ENCODE results near the gene WDR44. TPM values are rescaled to one million over a fixed set of nuclear protein-coding genes. Genes with fewer than 3 reads are reported as not detected.
A peak's percentile ranks its signal among the peaks of the same experiment; 100 is the strongest.

WDR44 gene
- total RNA-seq, 1 donor from 2014 or later: 19.3 TPM

GRCh38 chrX:118329175-118329574 is 16.7 kb upstream of the WDR44 start:
- no peaks in the 10 kb centered on the region for H3K36me3 Mint-ChIP-seq (ENCODE audit: low read depth)
- no peaks in the 10 kb centered on the region for H3K9me3 Mint-ChIP-seq (ENCODE audit: low read depth)
- TF ChIP-seq CTCF (IDR thresholded peaks at IDR 0.05): no peak
- peaks cover 6% of the 10 kb centered on the region for H3K27me3 Mint-ChIP-seq (ENCODE audit: low read depth)
- H3K4me1 Mint-ChIP-seq (ENCODE audit: low read depth): no peaks in the 10 kb centered on the region
- no peak overlapping the region for H3K27ac Mint-ChIP-seq (ENCODE audit: unreplicated experiment)
- no peak overlapping the region for H3K4me3 Mint-ChIP-seq (ENCODE audit: unreplicated experiment)
- no peak for DNase-seq (ENCODE audit: low spot score)

GRCh38 chrX:118337687-118338086 is 8.2 kb upstream of the WDR44 start:
- no peak for DNase-seq (ENCODE audit: low spot score)
- TF ChIP-seq CTCF (IDR thresholded peaks at IDR 0.05): no peak
- no peaks in the 10 kb centered on the region for H3K9me3 Mint-ChIP-seq (ENCODE audit: low read depth)
- H3K4me1 Mint-ChIP-seq (ENCODE audit: low read depth): no peaks in the 10 kb centered on the region
- H3K36me3 Mint-ChIP-seq (ENCODE audit: low read depth): no peaks in the 10 kb centered on the region
- H3K27me3 Mint-ChIP-seq (ENCODE audit: low read depth): peaks cover 1% of the 10 kb centered on the region
- H3K4me3 Mint-ChIP-seq (ENCODE audit: unreplicated experiment): no peak overlapping the region
- no peak overlapping the region for H3K27ac Mint-ChIP-seq (ENCODE audit: unreplicated experiment)

GRCh38 chrX:118338930-118339329 is 7.0 kb upstream of the WDR44 start:
- Mint-ChIP-seq H3K36me3 (ENCODE audit: low read depth) (no peaks in the 10 kb centered on the region), H3K27ac (ENCODE audit: unreplicated experiment) (no peak overlapping the region), H3K27me3 (ENCODE audit: low read depth) (no peaks in the 10 kb centered on the region), H3K4me1 (ENCODE audit: low read depth) (no peaks in the 10 kb centered on the region), H3K9me3 (ENCODE audit: low read depth) (no peaks in the 10 kb centered on the region), H3K4me3 (ENCODE audit: unreplicated experiment) (no peak overlapping the region)
- TF ChIP-seq CTCF (IDR thresholded peaks at IDR 0.05): no peak
- no peak for DNase-seq (ENCODE audit: low spot score)

- Mint-ChIP-seq H3K27me3 (ENCODE audit: low read depth) (no peaks in the 10 kb centered on the region), H3K4me3 (ENCODE audit: unreplicated experiment) (peak overlapping the region; percentile 97), H3K4me1 (ENCODE audit: low read depth) (peaks cover 33% of the 10 kb centered on the region), H3K36me3 (ENCODE audit: low read depth) (no peaks in the 10 kb centered on the region), H3K9me3 (ENCODE audit: low read depth) (no peaks in the 10 kb centered on the region), H3K27ac (ENCODE audit: unreplicated experiment) (peak overlapping the region; percentile 98)
- DNase-seq (ENCODE audit: low spot score): no peak
- TF ChIP-seq CTCF (IDR thresholded peaks at IDR 0.05): no peak
Measured at GRCh38 chrX:118345045-118345463, 852 bp upstream of the WDR44 start.

- DNase-seq (ENCODE audit: low spot score): no peak
- peak; percentile 48 for TF ChIP-seq CTCF (IDR thresholded peaks at IDR 0.05)
- H3K27ac Mint-ChIP-seq (ENCODE audit: unreplicated experiment): peak overlapping the region; percentile 98
- H3K27me3 Mint-ChIP-seq (ENCODE audit: low read depth): no peaks in the 10 kb centered on the region
- peaks cover 47% of the 10 kb centered on the region for H3K4me1 Mint-ChIP-seq (ENCODE audit: low read depth)
- H3K9me3 Mint-ChIP-seq (ENCODE audit: low read depth): no peaks in the 10 kb centered on the region
- H3K4me3 Mint-ChIP-seq (ENCODE audit: unreplicated experiment): peak overlapping the region; percentile 97
- no peaks in the 10 kb centered on the region for H3K36me3 Mint-ChIP-seq (ENCODE audit: low read depth)
Measured at GRCh38 chrX:118346258-118347094, 570 bp downstream of the WDR44 start.
